ENCODE measurements around the gene RUNX2.

RUNX2 gene

DNA sequence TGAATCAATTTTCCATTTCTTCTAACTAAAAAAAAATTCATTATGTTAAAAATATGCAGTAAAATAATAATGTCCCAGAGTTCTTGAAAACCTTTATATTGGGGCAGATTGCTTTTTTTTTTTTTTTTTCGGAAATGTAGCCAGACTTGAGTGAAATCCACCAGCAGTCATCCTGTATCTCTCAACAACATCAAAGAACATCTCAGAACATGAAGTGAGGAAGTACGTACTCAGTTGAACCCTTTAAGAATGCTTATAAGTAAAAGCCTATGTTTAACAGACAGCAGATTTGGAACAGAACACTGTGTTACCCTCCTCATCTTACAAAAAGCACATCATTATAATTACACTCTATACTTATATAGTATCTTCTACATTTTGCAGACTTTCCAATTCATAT, 100.6 kb downstream of the RUNX2 start:
- no peak overlapping the region for H3K27ac ChIP-seq
- no peak for DNase-seq (ENCODE audit: low read depth, low spot score)

DNA sequence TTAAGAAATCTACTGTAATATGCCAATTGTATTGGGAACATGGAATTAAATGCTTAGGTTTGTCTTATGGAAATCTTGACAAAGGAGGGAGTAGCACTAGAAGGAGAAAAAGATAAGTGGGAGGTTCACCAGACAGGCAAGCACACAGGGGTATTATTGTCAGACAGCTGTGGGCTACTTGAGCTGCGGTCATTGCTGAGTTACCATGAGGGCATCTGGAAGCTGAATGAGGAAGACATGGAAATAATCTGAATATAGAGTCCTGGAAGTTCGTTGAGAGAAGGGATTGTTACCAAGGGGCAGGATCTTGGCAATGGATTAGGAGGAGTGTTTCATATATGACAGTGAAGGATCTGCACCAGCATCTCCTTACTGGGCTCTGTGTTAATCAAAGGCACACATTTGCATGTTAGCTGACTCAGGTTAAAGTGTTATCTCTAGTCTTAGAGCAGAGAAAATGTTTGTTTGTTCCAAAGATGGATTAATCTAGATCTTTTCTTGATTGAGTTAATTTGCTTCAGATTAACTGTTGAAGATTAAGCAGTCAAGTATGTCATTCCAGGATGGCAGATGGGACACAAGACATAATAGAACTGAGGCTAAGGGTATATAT, 102.6 kb downstream of the RUNX2 start:
- no peak overlapping the region for H3K27ac ChIP-seq
- DNase-seq (ENCODE audit: low read depth, low spot score), result no peak

DNA sequence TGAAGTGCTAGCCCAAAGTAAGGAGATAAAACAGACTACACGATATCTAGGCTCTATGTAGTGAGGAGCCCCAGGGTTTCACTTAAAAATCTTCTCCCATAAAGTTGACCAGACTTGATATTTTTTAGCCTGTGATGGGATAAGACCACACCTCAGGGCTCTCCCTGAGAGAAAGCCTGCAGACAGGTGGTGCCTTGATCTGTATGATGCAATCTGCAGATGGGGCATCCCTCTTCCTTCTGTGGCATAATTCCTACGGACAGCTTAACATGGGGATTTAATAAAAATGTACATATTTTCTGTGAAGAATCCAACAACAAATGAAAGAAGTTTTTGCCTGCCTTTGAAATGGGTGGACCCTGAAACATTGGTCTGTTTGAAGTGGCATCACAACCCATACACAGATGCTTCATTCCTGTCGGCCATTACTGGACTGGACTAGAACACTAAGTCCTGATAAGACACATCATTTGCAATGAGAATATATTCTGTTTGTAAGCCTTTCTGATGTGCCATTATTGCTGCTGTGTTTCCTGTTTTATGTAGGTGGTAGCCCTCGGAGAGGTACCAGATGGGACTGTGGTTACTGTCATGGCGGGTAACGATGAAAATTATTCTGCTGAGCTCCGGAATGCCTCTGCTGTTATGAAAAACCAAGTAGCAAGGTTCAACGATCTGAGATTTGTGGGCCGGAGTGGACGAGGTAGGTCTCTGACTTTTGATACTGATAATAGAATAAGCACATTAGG, 103.4 kb downstream of the RUNX2 start:
- no peak for DNase-seq (ENCODE audit: low read depth, low spot score)
- no peak overlapping the region for H3K27ac ChIP-seq

DNA sequence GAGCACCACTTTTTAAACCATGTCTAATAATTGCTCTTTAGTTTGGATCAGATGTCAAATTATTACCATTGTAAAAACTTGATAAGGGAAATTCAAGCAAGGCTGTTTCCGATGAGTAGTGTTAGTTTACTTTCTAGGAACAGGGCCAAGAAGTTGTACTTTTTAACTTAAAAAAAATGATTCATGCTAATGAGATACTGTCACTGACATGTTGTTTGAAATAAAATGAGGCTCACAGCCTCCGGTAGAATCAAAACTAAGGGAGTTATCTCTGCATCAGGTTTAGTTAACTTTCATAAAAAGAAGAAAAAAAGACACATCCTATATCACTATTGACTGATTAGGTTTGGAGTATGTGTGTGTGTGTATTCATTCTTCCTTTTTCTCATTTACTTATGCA, 104.8 kb downstream of the RUNX2 start:
- peak overlapping the region; percentile 4 for H3K27ac ChIP-seq
- DNase-seq (ENCODE audit: low read depth, low spot score), result no peak

DNA sequence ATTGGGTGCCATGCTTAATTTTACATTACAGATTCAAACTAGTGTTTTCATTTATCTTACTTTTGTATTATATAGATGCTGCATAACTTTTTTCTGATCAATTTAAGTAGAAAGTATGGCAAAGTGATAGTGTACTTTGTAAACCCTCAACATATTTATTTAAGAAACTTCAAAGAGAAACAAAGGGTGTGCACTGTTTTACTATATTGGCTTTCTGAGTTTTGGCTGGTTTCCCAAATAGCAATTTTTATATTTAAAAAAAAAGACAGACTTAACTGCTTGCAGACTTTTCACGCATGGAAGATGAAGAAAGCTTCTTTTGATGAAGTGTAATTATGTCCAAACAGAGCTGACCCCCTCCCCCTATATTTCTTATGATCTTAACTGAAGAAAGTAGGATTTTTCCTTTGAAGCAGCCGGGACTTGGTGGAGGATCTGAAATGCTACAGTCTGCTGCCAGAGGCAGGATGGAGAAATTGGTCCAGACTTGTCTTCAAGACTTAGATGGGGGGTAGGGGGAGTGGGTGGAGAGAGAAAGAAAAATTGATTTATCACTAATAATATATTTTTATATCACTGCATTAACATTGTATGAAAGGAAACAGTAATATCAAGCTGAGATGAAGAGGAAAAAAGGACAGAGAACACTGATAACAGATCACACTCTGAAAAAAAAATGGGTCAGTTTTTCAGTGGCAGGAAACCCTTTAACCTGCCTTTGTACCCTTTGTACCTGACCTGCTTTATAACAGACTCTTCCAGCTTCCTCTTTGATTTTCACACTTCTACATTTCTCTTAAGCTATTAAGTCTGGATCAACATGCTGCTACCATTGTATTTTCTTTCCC, 105.6 kb downstream of the RUNX2 start:
- peak overlapping the region; percentile 5 for H3K27ac ChIP-seq

DNA sequence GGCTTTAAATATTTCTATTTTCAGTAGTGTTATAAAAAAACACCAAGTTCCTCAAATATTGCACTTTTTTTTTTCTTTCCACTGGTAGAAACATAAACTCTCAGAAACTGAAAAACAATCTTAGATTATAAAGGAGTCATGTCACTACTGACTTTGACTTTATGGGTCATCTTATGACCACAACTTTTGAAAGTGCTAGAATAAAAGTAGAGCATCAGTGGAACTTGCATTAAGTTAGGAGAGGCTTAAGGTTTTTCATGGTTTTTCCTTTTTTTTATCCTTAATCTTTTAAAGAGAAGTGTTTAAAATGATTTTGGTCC, 106.2 kb downstream of the RUNX2 start:
- H3K27ac ChIP-seq, result peak overlapping the region; percentile 5
- no peak for DNase-seq (ENCODE audit: low read depth, low spot score)

More for the DNA sequence above, 105.6 kb downstream of the RUNX2 start:
- DNase-seq (ENCODE audit: low read depth, low spot score), result no peak

DNA sequence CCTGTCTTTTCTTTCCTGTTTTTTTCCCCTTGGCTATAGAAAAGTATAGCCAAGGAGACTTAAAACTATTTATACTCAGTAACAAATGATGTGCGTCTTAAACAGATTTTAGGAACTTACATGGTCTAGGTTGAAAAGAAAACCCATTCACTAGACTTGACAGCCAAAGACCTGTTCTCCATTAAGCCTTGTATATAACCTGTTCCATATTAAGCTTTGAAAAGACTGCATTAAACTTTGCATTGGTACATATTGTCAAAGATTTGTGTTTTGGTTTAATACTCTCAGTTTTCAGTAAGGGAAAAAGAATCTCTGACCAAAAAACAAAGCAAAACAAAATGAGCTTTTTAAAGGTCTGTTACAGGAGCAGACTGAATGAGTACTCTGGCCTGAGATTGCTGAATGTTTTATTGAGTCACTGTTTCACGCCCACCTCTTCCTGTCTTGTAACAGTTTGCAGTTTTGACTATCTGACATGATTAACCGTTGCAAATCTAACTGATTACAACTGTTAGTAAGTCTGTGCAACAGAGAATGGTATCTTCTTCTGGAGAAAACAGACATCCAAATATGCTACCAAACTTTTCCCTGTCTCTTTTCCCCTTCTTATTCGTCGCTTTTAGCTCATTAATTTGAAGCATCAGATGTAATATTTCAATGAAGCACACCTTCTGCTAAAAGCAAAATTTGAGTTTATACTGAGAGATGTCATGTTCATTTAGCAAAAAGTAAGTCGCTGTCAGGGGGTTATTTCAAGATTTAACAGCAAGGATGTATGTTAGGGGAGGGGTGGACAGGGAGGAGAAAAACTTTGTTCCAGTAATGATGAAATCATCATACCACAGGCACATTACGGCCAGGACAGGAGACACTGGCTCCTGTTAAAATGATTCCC, 108.7 kb downstream of the RUNX2 start:
- peak overlapping the region; percentile 83 for H3K27ac ChIP-seq
- DNase-seq (ENCODE audit: low read depth, low spot score), result no peak

DNA sequence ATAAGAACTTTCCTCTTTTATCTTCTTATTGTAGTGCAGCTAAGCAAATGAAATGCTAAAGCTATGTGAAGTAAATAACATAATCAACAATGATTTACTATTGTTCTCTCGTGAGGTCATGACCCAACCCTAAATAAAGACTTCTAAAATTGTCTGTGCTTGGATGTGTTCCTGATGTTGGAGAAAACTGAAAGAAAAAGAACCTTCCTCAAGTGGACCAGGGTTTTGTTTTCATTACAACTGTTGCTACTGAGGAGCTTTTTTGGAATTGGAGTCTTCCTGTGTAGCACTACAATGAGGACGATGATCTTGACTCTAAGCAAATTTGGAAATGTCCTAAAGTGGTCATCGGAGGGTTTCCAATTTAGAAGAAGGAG, 109.3 kb downstream of the RUNX2 start:
- DNase-seq (ENCODE audit: low read depth, low spot score), result no peak
- peak overlapping the region; percentile 83 for H3K27ac ChIP-seq

DNA sequence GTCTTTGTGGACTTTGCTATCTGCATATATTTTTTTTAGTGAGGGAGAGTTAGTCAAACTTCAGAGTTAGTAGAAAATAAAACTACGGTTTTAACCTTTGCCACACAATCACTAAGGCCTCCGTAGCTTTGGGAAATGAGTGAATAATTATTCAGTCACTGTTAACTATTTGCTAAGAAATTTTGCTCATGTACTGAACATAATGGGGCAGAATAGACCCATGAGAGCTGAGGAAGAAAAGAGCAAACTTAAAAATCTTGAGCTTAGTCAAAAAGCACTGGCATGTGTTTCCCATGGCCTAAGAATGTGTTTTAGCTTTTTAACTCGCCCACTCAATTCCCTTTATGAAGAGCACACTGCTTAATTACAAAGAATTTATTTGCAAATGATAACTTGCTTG, 110.0 kb downstream of the RUNX2 start:
- no peak for DNase-seq (ENCODE audit: low read depth, low spot score)
- H3K27ac ChIP-seq, result peak overlapping the region; percentile 83

DNA sequence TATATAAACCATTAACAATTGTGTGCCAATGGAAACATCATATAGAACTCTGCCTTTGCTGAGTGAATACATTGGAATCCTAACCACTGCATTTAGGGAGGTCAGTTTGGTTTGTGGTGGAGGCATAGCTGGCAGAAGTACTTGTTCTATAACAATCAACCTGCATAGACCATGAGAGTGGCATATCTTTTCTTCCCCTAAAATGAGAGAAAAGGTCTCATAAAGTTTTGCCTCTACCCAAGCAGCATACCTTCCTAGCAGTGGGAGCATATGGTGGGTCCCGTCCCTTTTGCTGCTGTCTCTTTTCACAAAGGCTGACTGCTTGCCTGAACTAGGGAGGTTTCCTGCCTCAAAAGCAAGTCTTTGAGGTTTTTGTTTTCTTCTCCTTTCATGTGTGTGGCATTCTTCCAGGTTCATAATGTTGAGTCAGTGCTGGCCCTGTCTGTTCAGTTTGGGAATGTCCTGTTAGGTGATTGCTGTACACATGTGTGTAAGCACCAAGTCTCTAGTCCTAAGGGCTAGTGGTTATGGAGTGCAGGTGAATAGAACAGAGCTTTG, 110.8 kb downstream of the RUNX2 start:
- peak overlapping the region; percentile 83 for H3K27ac ChIP-seq
- DNase-seq (ENCODE audit: low read depth, low spot score), result peak; percentile 69

DNA sequence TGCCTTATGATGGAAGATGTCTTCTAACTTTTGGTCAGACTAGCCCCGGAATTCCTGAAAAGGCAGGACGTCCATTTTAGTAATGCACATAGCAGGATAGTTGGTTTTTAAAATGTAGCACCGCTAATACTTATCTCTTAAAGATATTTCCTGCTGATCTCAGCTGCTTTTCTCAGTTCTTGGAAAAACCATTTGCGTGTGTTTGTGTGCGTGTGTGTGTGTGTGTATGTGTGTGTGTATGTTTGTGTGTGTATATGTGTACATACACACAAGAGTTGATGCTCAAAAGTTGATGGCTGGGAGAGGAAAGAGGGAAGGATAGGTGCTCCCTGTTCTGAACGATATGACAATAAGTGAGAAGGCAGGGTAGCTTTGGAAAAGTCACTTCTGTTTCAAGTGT, 111.3 kb downstream of the RUNX2 start:
- no peak for DNase-seq (ENCODE audit: low read depth, low spot score)
- peak overlapping the region; percentile 83 for H3K27ac ChIP-seq

DNA sequence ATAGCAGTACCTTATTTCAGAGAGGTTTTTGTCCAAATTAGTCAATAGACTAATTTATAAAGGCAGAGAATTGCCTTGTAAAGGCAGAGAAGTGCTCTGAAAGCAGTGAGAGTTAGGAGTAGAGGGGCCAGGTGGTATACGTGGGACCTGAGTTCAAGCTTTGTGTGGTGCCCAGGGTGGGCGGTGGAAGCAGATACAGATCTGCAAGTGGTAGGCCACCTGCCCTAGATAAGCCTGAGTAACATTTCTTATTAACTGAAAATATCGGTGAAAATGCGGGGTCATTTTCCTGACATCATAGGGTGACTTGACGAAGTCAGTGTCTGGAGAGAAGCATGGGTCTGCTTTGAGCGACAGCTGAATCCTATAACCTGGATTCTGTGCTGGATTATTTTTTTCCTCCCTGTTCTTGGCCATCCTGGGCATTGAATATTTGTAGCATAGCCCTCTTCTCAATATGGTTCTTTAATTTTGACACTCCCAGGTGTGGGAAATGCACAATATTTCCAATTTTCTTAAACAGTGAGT, 111.8 kb downstream of the RUNX2 start:
- no peak overlapping the region for H3K27ac ChIP-seq
- DNase-seq (ENCODE audit: low read depth, low spot score), result no peak

DNA sequence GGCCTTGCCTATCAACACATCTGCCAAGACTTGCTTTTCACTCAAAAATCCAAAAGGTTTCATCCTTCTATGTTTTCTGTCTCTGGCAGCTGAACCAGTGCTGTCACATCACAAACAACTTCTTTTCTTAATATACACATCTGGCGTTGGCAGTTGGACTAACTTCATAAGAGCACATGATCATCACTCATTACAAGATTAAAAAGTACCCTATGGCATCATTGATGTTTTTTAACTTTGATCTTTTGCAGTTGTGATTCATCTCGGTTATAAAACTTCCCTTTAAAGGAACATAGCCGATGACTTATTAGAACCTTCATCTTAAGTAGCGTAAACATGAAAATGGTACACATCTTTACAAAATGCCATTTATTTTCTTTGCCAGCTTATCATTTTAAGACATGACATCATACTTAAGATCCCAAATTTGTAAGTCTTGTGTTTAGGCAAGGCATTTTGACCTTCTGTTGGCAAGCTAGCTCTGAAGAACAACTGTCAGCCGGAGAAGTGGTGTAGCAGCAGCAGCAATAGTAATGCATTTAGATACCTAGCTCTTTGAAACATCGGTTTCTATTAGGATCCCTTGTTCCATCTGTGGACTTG, 113.8 kb downstream of the RUNX2 start:
- no peak for DNase-seq (ENCODE audit: low read depth, low spot score)

DNA sequence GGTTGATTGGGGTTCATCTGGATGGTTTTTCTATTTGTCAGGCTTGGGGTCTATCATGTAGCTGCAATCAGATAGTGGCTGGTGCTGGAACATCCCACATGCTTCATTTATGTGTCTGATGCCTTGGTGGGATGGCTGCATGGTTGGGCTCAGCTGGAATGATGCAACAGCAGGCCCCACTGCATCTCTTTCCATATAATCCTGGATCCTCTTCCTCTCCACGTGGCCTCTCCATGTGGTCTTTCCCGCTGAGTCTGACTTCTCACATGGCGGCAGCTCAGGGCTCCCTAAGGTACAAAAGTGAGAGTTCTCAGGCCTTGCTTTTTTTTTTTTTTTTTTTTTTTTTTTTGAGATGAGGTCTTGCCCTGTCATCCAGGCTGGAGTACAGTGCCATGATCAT, 114.6 kb downstream of the RUNX2 start:
- no peak overlapping the region for H3K27ac ChIP-seq
- no peak for DNase-seq (ENCODE audit: low read depth, low spot score)

More for the DNA sequence above, 113.8 kb downstream of the RUNX2 start:
- no peak overlapping the region for H3K27ac ChIP-seq

DNA sequence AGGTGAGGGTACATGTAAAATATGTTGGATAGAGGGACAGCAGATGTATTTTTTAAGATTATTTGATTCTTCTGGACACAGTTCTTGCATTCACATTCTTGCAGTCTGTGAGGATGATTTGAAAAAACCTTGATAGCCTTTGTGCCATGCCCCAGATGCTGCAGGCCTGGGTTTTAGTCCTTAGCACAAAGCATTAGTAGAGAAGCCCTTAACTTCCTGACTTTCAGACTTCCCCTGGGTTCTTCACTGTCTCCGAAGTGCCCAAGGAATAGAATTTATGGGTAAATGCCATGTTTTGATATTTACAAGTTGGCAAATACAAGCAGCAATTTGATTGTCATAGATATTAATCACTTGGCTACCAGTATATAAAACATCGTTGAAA, 117.2 kb downstream of the RUNX2 start:
- peak overlapping the region; percentile 91 for H3K27ac ChIP-seq
- DNase-seq (ENCODE audit: low read depth, low spot score), result no peak

DNA sequence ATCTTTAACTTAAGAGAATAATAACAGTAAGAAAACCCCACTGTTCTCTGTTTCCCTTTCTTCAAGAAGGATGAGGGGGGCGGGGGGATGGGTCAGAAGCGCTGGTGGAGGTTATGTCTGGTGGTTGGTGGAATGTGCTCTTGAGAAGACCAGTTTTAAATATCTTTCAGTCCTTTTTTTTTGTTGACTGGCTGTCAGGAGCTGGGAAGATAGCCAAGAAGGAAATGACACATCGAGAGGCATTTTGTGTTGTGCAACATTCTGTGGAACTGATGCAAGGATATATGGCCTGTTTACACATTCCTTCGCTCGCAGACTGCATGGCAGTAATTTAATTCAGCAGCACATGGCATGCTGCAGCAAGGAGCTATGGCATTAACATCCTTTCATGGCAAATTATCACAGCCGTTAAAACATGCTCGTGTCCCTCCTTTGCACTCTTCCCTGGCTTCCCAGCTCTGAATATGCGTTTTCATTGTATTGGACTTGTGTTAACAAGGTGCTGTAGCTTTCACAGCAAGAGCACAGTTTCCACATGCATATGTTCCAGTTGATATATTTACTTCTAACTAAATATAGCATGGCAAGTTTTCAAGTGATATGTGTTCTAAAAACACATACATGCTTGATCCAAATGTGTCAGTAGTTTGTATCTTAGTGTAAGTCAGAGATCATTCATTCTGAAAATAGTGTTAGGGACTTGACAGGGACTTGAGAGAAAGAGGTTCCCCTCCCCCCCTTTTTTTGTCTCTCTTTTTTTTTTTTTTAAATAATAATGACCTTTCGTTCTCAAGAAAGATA, 117.8 kb downstream of the RUNX2 start:
- peak overlapping the region; percentile 91 for H3K27ac ChIP-seq

DNA sequence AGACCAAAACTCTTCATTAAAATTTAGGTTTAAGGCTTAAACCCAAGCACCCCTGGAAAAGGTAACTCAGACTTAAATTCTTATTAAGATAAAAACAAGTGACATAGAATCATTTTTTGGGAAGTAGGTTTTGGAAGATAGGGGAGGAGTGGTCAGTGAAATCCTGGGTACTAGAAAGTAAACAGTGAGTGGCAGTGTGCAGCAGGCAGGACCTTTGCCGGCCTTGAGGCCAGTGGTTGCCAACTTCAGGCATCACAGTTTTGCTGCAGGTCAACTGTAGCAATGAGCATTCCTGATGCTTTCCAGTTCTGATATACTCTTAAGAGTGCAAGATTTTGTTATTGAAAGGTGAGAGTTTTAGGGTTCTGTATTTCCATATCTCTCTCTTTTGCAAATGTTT, 118.9 kb downstream of the RUNX2 start:
- H3K27ac ChIP-seq, result peak overlapping the region; percentile 91
- no peak for DNase-seq (ENCODE audit: low read depth, low spot score)

More for the DNA sequence above, 117.8 kb downstream of the RUNX2 start:
- peak; percentile 89 for DNase-seq (ENCODE audit: low read depth, low spot score)

DNA sequence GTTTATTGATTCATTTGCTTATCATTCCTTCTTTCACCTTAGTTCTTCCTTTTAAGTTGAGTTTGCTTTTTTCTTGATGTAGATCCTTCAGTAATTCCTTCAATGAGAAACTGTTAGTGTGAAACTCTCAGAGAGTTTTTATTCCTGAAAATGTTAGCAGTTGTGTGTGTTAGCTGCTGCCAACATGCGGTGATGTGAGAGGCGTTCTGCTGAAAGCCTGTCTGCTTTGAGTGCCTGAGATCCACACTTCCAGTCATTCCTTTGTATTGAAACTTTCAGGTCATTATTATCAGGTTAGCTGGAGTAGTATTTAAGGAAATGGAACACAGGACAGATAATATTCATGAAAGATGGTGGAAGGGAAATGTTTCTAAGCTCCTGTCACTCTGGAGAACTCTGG, 119.6 kb downstream of the RUNX2 start:
- peak overlapping the region; percentile 91 for H3K27ac ChIP-seq
- DNase-seq (ENCODE audit: low read depth, low spot score), result no peak

All from epithelial cell of prostate (primary cell).